HG02943 (cell line): ENCODE measurements around the gene GPLD1.
"Not testable (repeated sequence)": the region's sequence is repeated elsewhere in the genome, so short reads cannot be mapped to it uniquely, and the experiment has no call there.

ENCODE experiments used
- ATAC-seq: cut with Tn5 transposase; IDR thresholded peaks from one replicate; pipeline ENCODE4 v1.9.1; 2021; ENCODE audit warnings: mild to moderate bottlenecking, low read depth, moderate library complexity; ENCODE audit not compliant: unreplicated experiment

GPLD1 gene

DNA sequence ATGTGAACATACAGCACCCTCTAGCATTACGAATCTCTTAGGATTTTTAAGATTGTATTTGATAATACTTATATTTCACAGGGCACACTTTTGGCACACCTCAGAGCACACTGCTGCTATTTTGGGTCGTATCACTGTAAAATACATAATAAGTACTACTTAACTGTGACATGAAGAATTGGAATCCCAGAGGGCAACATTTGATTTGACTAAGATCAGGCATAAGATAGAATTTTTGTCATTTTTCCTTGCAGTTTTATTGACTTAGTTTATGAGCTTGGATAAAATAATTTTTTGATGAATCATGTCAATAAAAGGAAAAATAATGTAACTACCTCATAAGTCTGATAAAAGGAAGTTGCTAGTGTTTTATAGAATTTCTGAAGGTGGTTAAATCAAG lies 64.3 kb downstream of the GPLD1 start:
- no peak for ATAC-seq

DNA sequence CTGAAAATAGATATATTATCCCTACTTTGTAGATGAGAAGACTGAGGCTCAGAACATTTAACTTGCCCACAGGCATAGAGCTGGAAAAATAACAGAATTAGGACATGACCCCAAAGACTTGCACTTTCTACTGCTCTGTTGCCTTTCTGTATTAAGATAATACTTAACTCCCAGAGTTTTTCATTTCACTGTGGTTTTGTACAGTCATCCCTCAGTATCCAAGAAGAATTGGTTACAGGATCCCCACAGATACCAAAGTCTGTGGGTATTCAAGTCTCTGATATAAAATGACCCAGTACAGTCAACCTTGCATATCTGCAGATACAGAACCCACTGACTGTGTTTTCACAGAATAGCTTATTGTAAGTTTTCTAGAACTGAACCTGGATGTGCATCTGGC lies 69.9 kb downstream of the GPLD1 start:
- no peak for ATAC-seq

DNA sequence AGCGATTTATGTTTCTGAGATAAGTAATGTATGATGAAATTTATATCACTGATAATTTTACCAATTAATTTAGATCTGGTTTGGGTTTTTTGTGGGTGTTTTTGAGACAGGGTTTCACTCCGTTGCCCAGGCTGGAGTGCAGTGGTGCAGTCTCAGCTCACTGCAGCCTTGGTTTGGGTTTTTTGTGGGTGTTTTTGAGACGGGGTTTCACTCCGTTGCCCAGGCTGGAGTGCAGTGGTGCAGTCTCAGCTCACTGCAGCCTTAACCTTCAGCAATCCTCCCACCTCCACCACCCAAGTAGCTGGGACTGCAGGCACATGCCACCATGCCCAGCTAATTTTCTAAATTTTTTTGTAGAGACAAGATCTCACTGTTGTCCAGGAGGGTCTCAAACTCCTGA lies 73.6 kb downstream of the GPLD1 start:
- no peak for ATAC-seq

DNA sequence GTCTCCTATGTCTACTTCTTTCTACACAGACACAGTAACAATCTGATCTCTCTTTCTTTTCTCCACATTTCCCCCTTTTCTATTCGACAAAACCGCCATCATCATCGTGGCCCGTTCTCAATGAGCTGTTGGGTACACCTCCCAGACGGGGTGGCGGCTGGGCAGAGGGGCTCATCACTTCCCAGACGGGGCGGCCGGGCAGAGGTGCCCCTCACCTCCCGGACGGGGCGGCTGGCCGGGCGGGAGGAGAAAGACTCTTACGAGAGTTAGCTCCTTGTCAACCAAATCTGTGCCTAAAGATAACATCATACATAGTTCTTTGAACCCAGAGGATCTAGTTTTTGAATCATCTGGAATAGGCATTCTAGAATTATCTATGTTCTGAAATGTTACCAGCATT lies 74.8 kb downstream of the GPLD1 start:
- ATAC-seq, result not testable (repeated sequence)

DNA sequence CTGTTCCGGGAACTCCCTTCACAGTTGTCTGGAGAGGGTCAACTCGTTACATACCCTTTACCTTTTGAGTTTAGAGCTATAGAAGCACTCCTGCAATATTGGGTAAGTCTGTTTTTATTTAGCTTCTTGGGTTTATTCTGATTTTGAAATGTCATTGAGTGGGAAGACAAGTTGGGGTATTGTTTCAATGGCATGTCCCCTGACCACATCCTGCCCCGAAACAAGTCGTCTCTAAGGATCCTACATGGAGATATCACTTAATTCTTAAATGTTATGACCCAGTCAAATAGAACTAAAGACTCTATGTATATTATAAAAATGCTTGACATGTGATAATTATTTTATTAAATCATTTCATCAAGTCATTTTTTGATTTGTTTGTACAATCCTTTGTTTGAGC lies 77.1 kb downstream of the GPLD1 start:
- ATAC-seq, result no peak

DNA sequence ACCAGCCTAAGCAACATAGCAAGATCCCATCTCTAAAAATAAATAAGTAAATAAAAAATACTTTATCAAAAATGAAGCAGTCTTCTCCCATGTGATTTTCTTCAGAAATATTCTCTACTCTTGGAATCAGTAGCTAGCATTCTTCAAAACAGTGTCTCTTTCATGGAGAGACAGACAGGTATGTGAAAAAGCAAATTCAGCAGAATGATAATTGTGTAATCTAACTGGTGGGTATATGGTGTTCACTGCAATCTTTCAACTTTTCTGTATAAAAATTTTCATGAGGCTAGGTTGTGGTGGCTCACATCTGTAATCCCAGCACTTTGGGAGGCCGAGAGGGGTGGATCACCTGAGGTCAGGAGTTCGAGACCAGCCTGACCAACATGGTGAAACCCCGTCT lies 78.8 kb downstream of the GPLD1 start:
- no peak for ATAC-seq

DNA sequence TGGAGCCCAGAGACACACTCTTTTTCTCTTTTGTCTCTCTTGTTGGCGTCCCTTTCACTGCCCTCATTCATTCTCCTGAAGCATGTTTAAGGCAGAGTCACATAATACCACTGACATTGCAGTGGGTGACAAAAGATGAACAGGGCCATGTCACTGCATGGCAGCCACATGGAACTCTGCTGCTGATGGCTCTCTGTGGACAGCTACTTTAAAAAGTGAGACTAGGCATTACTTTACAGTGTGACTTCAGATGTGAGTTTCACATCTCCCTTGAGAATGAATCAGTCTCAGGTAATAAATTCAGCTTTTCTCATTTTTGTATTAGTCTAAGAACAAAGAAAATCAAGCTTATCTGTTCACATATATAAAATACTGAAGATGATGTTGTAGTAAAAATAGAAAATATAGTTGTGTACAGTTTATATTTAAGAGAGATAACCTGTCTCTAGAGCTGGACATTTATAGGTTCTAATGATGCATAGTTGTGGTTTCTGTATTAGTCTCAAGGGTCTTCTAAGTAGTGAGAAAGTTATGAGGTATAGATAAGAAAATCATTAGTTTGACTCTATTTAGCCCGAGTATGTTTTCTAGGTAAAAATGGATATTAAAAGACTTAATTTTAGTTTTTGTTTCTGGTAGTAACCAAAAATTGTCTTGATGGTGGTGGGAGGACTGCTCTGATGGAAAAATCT lies 80.5 kb downstream of the GPLD1 start:
- peak; percentile 68 for ATAC-seq

DNA sequence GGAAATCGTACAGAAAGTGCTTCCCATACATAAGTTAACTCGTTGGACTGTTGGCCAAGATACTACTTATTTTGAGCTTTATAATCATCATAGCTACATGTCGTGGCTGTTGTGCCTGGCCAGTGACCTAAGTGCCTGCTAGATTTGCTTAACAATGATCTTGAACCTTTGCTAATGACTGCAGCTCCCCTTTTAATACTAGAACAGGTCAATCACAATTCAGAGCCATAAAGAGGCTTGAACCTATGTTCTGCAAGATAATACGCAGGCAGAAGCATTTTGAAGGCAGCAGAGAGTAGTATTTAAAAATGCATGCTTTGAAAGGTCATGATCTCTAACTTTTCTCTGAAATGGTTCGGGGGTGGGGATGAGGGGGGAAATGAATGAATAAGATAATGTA lies 84.1 kb downstream of the GPLD1 start:
- no peak for ATAC-seq

DNA sequence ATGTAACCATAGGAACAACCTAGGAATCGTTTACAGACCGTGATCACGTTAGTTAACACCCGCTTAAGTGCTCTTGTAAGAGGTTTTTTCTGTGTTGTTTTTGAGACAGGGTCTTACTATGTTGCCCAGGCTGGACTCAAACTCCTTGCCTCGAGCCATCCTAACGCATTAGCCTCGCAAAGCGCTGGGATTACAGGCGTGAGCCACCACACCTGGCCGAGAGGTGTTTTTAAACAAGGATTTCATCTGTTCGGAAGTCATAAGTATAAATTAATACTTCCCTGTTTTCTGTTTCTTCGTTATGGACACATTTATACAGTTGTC lies 85.9 kb downstream of the GPLD1 start:
- ATAC-seq, result no peak

DNA sequence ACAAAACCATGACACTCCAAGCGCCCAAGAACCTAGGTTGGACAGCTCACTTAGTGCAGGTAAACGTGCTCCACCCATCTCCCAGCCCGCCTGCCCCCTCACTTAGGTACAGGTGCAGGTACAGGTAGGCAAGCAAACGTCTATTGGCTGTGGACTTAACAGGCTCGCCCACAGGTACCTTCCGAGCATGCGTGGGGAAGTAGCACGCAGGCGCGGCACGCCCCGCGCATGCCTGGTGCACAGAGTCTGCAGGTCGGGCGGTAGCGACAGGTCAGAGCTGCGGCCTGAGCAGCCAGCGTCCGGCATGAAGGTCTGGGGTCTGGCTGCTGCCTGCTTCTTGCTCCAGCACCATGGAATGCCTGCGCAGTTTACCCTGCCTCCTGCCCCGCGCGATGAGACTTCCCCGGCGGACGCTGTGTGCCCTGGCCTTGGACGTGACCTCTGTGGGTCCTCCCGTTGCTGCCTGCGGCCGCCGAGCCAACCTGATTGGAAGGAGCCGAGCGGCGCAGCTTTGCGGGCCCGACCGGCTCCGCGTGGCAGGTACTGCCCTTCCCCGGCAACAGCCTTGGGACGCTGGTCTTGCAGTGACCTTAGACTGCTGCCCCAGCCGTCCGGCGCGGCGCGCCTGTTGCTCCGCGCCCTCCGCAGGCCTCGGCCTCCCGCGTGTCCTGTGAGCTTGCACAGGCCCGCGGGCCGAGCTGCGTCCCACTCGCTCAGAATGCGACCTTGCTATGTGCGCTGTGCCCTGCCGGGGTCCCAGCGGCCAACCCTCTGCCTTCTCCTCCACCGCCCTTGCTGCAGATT lies 86.5 kb downstream of the GPLD1 start, which contains the start of gene MRS2:
Gene MRS2, plus strand, starts transcription at position 240 of the 804 bp plus-strand sequence. Its CDS starts 111 bp downstream, at position 351.
- peak; percentile 92 for ATAC-seq

DNA sequence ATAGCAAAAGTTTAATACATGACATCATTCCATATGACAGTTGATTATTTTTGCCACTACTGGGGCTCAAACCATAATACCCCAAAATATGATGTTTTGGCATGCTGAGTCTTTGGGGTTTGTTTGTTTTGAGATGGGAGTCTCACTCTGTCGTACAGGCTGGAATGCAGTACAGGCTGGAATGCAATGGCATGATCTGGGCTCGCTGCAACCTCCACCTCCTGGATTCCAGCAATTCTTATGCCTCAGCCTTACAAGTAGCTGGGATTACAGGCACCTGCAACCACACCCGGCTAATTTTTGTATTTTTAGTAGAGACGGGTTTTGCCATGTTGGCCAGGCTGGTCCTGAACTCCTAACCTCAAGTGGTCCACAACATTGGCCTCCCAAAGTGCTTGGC lies 87.9 kb downstream of the GPLD1 start:
- ATAC-seq, result no peak

DNA sequence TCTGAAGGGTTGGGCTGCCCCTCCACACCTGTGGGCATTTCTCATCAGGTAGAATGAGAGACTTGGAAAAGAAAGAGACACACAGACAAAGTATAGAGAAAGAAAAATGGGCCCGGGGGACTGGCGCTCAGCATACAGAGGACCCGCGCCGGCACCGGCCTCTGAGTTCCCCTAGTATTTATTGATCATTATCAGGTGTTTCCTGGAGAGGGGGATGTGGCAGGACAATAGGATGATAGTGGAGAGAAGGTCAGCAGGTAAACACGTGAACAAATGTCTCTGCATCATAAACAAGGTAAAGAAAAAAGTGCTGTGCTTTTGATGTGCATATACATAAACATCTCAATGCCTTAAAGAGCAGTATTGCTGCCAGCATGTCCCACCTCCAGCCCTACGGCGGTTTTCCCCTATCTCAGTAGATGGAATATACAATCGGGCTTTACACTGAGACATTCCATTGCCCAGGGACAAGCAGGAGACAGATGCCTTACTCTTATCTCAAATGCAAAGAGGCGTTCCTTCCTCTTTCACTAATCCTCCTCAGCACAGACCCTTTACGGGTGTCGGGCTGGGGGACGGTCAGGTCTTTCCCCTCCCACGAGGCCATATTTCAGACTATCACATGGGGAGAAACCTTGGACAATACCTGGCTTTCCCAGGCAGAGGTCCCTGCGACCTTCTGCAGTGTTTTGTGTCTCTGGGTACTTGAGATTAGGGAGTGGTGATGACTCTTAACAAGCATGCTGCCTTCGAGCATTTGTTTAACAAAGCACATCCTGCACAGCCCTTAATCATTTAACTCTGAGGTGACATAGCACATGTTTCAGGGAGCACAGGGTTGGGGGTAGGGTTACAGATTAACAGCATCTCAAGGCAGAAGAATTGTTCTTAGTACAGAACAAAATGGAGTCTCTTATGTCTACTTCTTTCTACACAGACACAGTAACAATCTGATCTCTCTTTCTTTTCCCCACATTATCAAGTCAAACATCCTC lies 89.0 kb downstream of the GPLD1 start:
- ATAC-seq, result not testable (repeated sequence)

DNA sequence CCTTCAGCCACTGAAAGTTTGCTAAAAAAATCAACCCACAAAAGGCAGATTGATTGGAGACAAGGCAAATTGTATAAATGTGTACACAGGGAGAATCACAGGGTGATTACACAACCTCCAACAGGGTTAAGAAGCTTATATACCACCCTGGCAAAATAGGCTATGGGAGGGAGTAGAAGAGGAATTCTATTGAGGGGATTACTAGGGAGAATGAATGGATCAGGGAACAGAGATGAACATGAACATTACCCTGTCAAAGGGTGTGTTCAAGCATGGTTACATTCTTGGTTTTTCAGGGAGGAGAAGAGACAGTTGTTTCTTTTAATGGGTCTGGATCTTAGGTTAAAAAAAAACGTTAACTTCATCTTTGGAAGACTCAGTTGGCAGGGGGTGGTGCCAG lies 91.7 kb downstream of the GPLD1 start:
- ATAC-seq, result no peak

DNA sequence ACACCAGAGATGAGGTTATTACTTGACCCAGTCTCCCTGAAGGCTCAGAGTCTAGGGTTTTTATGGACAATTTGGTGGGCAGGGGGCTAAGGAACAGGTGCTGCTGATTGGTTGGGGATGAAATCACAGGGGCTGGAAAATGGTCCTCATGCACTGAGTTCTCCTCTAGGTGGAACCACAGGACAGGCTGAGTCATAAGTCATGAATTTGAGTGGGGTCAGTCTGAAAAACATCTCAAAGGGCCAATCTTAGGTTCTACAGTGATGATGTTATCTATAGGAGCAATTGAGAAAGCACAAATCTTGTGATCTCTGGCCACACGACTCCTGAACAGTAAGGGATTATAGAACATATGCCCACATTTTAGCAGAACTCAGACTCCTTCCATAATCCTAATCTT lies 92.6 kb downstream of the GPLD1 start:
- ATAC-seq, result no peak

DNA sequence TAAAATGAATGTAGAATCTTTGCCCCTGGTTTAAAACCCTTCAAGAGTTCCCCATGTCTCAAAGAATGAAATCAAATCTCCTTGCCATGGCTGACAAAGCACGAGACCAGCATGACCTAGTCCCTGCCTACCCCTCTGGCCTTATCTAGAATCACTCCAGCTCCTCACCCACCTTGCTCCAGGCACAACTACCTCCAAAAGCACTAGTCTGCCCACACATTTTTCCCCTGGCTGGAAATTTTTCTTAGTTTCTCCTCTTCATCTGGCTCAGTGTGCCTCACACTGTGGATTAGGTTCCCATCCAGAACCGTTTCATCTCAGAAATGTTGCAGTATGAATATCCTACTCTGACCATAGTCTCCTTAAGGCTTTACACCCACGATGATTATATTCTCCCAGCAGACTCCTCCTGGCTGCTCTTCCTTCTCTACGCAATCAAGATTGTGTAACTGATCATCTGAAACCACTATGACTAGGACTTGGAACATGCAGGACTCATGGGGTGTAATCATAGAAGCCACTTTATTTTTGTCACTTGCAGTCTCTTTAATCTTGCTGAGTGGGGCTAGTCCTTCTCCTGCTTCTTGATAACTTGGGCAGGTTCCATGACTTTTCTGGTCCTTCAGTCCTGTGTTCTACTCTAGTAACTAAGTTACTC lies 94.5 kb downstream of the GPLD1 start:
- ATAC-seq, result no peak

DNA sequence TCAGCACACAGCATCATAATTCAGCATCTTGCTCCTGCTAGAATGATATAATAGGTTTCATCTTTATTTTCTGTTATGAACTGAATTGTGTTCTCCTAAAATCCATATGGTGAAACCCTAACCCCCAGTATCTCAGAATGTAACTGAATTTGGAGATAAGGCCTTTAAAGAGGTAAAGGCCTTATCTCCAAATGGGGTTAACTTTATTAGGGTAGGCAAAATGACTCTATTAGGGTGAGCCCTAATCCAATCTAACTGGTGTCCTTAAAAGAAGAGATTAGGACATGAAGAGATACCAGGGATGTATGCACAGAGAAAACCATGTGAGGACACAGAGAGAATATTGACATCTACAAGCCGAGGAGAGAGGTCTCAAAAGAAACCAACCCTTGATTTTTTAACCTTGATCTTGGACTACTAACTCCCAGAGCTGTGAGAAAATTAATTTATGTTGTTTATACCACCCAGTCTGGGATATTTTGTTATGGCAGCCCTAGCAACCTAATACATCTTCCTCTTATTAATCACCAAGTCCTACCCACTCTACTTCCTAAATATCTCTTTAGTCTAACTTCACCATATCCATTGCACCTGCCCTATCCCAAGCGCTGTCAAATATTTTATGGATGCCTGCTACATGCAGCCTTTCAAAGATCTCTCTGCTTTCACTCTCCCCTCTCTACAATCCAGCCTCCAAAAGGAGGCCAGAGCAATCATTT lies 95.2 kb downstream of the GPLD1 start:
- no peak for ATAC-seq

DNA sequence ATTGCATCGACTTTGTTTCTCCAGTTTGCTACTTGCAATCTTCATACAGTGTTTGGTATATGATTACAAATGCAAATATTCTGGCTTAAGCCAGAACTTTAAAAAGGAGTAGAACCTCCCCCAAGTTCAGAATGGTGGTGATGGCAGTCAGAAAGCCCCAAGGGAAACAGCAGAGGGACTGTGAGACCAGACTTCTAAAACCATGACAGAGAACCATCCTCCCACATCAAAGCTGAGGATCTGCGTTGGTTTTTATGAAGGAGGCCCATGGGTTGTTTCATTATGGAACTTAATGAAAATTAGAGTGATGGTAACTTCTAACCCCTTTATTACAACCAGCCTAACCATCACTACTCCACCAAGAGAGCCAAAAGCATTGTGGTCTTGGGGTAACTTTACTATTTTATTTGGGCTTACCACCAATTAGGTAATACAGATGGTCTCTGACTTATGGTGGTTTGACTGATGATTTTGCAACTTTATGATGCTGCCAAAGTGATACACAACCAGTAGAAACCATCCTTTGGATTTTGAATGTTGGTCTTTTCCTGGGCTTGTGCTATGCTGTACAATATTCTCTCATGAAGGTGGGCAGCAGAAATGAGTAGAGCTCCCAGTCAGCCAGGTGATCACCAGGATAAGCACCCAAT lies 97.5 kb downstream of the GPLD1 start:
- ATAC-seq, result peak; percentile 90

DNA sequence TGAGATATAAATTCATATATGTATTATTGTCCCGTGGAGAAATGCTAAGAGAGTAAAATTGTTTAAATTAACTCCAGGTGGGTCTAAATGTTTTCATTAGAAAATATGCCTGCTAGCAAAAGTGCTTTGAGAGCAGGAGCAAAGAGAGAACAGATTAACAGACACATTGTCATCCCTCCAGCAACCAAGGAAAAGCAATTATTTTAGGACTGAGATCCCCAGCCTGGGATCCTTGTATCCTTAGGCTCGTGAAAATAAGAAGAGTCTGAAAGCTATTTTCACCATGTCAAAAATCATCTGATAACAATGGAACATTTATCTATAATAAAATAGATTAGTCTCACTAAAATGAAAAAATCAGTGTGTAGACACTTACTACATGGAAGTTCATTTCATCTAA lies 98.2 kb downstream of the GPLD1 start:
- no peak for ATAC-seq

DNA sequence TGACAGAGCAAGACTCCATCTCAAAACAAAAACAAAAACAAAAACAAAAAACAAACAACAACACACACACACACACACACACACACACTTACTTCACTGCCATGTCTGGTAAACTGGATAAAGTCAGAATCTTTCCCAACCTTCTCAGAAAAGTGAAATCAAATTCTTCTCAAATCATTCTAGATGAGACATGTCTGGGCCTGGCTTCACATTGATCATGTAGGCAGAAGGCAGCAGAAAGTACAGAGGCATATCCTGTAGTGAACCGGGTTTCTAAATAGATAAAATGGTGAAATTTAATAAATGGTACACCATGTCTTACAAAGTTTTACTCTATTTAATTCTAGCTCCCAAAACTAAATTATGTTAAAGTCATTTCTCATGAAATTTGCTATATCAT lies 101.6 kb downstream of the GPLD1 start:
- no peak for ATAC-seq
